Upper lobe of left lung (tissue), 6 donors: ENCODE results near the gene PNLIPRP3. TPM values are rescaled to one million over a fixed set of nuclear protein-coding genes. Genes with fewer than 3 reads are reported as not detected.

ENCODE experiments used
- ATAC-seq, 2 donors: fragments of 200-7000 bp; cut with Tn5 transposase; one replicate each; pipeline ENCODE4 v1.9.1; 2022; ENCODE audit warnings: mild to moderate bottlenecking in 2 of 2, moderate library complexity in 2 of 2; ENCODE audit not compliant: low FRiP score in 2 of 2
- DNase-seq, 2 donors: peaks; one replicate each; pipeline ENCODE4 v3.0.0-alpha.2; 2019 to 2020
- H3K27ac ChIP-seq, 4 donors: fragments of 200-600 bp; sonication (generic); one replicate each; pipeline ENCODE4 v1.5.1; 2016 to 2019
- H3K27me3 ChIP-seq, 4 donors: fragments of 200-600 bp; sonication (generic); one replicate each; pipeline ENCODE4 v1.5.1; 2017 to 2019
- H3K36me3 ChIP-seq, 4 donors: fragments of 200-600 bp; sonication (generic); one replicate each; pipeline ENCODE4 v1.5.1; 2016 to 2019
- H3K4me1 ChIP-seq, 4 donors: fragments of 200-600 bp; sonication (generic); one replicate each; pipeline ENCODE4 v1.5.1; 2018 to 2019
- H3K4me3 ChIP-seq, 4 donors: fragments of 200-600 bp; sonication (generic); one replicate each; pipeline ENCODE4 v1.5.1; 2017 to 2019; ENCODE audit warnings: mild to moderate bottlenecking in 2 of 4, moderate library complexity in 1 of 4
- H3K9me3 ChIP-seq, 4 donors: fragments of 200-600 bp; sonication (generic); one replicate each; pipeline ENCODE4 v1.5.1; 2018 to 2019
- EP300 ChIP-seq, 4 donors: sonication (generic); formaldehyde crosslinking; IDR thresholded peaks; one replicate each; pipeline ENCODE4 v1.5.1; 2017; ENCODE audit warnings: antibody characterized with exemption in 4 of 4, control low read depth in 2 of 4
- POLR2A ChIP-seq, 4 donors: fragments of 450-650 bp; IDR thresholded peaks; one replicate each; pipeline ENCODE4 v1.5.1; 2016 to 2017; ENCODE audit warnings: antibody characterized with exemption in 4 of 4, mild to moderate bottlenecking in 2 of 4
- POLR2AphosphoS5 ChIP-seq, 2 donors: sonication (generic); formaldehyde crosslinking; IDR thresholded peaks; one replicate each; pipeline ENCODE4 v1.5.1; 2017; ENCODE audit warnings: antibody characterized with exemption in 2 of 2
- WGBS, 2 donors: methylation state at CpG; one replicate each; pipeline ENCODE4 v1.1.5; 2017 to 2018; 5-methylcytosine and 5-hydroxymethylcytosine counted together
- total RNA-seq, 6 donors: library from RNA; depleted of rRNA in 4 of 6; stranded (reverse); fragments of >200 nt in 4 of 6; gene quantifications; one replicate each; pipeline versions ENCODE4 v1.1.0 to v1.2.1, GENCODE V29; 2016 to 2021
- TF ChIP-seq, protein P1 (sequence below), 6 experiments: fragments of 450-650 bp in 4 of 6; fragments of 200-600 bp in 2 of 6; sonication (generic) in 2 of 6; IDR thresholded peaks; one replicate each; pipeline ENCODE4 v1.5.1; 2016 to 2019; ENCODE audit warnings: antibody characterized with exemption in 6 of 6
- donor health status: DM: no; HTN: no; CAD: no; lungs with moderate emphysema.
- donor health status: DM: no; HTN: yes; CAD: no; lungs with severe emphysema.

Gene PNLIPRP3
- total RNA-seq, 6 donors from 2014 or later = 0.20 to 0.22 TPM; not detected in 4

DNA sequence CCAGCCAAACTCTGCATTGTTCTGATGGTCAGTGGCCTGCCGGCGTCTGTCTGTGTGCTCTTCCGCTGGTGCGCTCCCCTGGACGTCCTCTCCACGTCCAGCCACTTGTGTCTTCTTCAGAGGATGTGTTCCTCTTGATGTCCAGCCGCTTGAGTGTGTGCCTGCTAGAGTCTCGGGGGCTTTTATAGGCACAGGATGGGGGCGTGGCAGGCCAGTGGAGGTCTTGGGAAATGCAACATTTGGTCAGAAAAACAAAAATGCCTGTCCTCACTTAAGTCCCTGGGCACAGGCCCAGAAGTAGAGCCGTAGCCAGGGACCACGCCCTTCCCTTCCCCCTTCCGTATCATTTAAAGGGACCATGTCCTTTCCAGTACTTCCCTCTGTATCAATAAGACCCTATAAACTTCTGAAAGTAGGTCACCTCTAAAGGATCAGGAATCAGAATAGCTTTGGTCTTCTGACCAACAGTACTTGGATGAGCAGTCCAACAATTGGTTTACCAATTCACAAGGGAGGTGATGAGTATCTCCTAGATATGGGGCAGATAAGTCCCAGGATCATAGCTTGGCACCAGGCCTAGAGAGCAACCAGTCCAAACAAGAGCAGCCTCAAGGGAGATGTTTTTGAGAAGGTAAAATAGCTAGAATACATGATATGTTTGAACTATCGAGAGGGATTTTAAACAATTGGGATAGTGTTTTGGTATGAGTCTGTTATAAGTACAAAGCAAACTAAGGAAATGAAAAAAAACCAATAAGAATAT, 32.2 kb upstream of the PNLIPRP3 start:
- no peak for DNase-seq
- no peaks in the 10 kb centered on the region for H3K36me3 ChIP-seq
- 73 to 82% methylated on average over 13 of the region's 13 CpGs for WGBS, 2 donors
- H3K9me3 ChIP-seq = no peaks in the 10 kb centered on the region
- ATAC-seq = no peak
- H3K4me3 ChIP-seq = no peak overlapping the region
- TF ChIP-seq EP300 (IDR thresholded peaks at IDR 0.05) (no peak), POLR2A (IDR thresholded peaks at IDR 0.05) (no peak), POLR2AphosphoS5 (IDR thresholded peaks at IDR 0.05) (no peak)
- TF ChIP-seq, protein P1, sequence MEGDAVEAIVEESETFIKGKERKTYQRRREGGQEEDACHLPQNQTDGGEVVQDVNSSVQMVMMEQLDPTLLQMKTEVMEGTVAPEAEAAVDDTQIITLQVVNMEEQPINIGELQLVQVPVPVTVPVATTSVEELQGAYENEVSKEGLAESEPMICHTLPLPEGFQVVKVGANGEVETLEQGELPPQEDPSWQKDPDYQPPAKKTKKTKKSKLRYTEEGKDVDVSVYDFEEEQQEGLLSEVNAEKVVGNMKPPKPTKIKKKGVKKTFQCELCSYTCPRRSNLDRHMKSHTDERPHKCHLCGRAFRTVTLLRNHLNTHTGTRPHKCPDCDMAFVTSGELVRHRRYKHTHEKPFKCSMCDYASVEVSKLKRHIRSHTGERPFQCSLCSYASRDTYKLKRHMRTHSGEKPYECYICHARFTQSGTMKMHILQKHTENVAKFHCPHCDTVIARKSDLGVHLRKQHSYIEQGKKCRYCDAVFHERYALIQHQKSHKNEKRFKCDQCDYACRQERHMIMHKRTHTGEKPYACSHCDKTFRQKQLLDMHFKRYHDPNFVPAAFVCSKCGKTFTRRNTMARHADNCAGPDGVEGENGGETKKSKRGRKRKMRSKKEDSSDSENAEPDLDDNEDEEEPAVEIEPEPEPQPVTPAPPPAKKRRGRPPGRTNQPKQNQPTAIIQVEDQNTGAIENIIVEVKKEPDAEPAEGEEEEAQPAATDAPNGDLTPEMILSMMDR (IDR thresholded peaks at IDR 0.05) = no peak
- H3K4me1 ChIP-seq = no peaks in the 10 kb centered on the region
- no peak overlapping the region for H3K27ac ChIP-seq
- no peaks in the 10 kb centered on the region for H3K27me3 ChIP-seq

DNA sequence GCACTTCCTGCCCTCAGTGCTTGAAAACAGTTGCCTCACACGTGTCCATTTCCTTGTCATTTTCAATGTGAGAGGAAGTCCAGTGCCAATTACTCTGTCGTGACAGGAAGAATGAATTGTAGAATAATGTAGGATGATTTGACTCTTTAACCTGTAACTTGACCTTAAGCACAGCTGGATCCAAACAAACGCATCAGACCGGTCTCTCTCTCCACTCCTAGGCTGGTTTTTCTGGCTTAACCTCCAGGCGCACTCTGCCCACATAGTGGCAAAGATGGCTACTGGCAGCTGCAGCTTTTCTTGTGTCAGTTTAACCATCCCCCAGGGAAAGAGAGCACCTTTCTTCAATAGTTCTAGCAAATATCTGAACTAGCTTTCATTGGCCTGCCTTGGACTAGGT, 29.4 kb upstream of the PNLIPRP3 start:
- Histone ChIP-seq H3K9me3 (no peaks in the 10 kb centered on the region), H3K36me3 (no peaks in the 10 kb centered on the region), H3K4me1 (no peaks in the 10 kb centered on the region), H3K27me3 (no peaks in the 10 kb centered on the region), H3K27ac (no peak overlapping the region), H3K4me3 (no peak overlapping the region)
- 31 to 37% methylated on average over 5 of the region's 5 CpGs for WGBS, 2 donors
- ATAC-seq = no peak
- no peak for TF ChIP-seq POLR2AphosphoS5 (IDR thresholded peaks at IDR 0.05)
- no peak for TF ChIP-seq EP300 (IDR thresholded peaks at IDR 0.05)
- TF ChIP-seq POLR2A (IDR thresholded peaks at IDR 0.05) = no peak
- TF ChIP-seq, protein P1 (IDR thresholded peaks at IDR 0.05) = no peak
- DNase-seq = no peak

DNA sequence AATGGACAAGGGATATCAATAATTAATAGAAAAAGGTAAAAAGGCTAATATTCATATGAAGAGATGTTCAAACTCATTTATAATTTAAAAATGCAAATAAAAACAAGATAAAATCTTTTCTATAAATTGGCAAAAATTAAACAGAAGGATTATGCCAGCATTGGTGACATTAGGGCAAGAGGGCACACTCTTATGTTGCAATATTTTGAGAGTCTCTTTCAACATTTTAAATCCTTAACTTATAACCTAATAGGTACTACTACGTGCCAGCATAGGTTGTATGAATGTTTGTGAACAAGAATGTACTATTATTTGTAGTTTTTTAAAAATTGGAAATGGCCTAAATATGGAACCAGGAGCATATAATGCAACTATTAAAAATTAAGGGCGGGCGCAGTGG, 24.8 kb upstream of the PNLIPRP3 start:
- TF ChIP-seq POLR2A (IDR thresholded peaks at IDR 0.05) = no peak
- no peak for TF ChIP-seq POLR2AphosphoS5 (IDR thresholded peaks at IDR 0.05)
- TF ChIP-seq, protein P1 (IDR thresholded peaks at IDR 0.05) = no peak
- no peak for TF ChIP-seq EP300 (IDR thresholded peaks at IDR 0.05)
- H3K27me3 ChIP-seq = no peaks in the 10 kb centered on the region
- H3K4me3 ChIP-seq = no peak overlapping the region
- no peak overlapping the region for H3K27ac ChIP-seq
- no peak for ATAC-seq
- DNase-seq = no peak
- H3K9me3 ChIP-seq = no peaks in the 10 kb centered on the region
- no peaks in the 10 kb centered on the region for H3K4me1 ChIP-seq
- WGBS, 2 donors = 86 to 88% methylated on average over 3 of the region's 3 CpGs
- no peaks in the 10 kb centered on the region for H3K36me3 ChIP-seq

DNA sequence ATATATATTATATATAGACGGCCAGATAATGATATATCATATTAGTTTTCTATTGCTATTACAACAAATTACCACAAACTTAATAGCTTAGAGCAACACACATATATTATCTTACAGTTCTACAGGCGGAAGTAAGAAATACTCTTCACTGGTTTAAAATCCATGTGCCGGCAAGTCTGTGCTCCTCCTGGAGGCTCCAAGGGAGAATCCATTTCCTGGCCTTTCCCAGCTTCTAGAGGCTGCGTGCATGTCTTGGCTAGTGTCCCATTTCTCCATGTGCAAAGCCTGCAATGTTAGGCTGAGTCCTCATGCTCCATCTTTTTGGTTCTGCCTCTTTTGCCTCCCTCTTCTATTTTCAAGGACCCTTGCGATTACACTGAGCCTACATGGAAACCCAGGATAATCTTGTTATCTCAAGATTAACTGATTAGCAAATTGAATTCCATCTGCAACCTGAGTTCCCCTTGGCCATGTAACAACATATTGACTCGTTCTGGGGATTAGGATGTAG, 23.9 kb upstream of the PNLIPRP3 start:
- 68 to 69% methylated on average over 6 of the region's 6 CpGs for WGBS, 2 donors
- TF ChIP-seq, protein P1 (IDR thresholded peaks at IDR 0.05) = no peak
- TF ChIP-seq POLR2A (IDR thresholded peaks at IDR 0.05) = no peak
- no peak for TF ChIP-seq POLR2AphosphoS5 (IDR thresholded peaks at IDR 0.05)
- no peak for TF ChIP-seq EP300 (IDR thresholded peaks at IDR 0.05)
- H3K27me3 ChIP-seq = no peaks in the 10 kb centered on the region
- ATAC-seq (no peak), DNase-seq (no peak)
- no peaks in the 10 kb centered on the region for H3K36me3 ChIP-seq
- H3K27ac ChIP-seq = no peak overlapping the region
- H3K4me3 ChIP-seq = no peak overlapping the region
- no peaks in the 10 kb centered on the region for H3K4me1 ChIP-seq
- no peaks in the 10 kb centered on the region for H3K9me3 ChIP-seq

DNA sequence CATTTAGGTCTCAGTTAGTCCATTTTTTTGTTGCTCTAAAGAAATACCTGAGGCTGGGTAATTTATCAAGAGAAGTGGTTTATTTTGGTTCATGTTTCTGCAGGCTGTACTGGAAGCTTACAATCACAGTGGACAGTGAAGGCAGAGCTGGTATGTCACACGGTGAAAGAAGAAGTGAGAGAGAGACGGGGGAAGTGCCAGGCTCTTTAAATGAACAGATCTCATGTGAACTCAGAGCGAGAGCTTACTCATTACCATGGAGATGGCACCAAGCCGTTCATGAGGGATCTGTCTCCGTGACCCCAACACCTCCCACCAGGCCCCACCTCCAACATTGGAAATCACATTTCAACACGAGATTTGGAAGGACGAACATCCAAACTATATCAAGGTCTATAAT, 18.9 kb upstream of the PNLIPRP3 start:
- ATAC-seq (no peak), DNase-seq (no peak)
- Histone ChIP-seq H3K27me3 (no peaks in the 10 kb centered on the region), H3K36me3 (no peaks in the 10 kb centered on the region), H3K4me1 (no peaks in the 10 kb centered on the region), H3K27ac (no peak overlapping the region), H3K9me3 (no peaks in the 10 kb centered on the region), H3K4me3 (no peak overlapping the region)
- 40 to 44% methylated on average over 7 of the region's 7 CpGs for WGBS, 2 donors
- TF ChIP-seq, protein P1 (IDR thresholded peaks at IDR 0.05) = no peak
- TF ChIP-seq POLR2AphosphoS5 (IDR thresholded peaks at IDR 0.05) (no peak), EP300 (IDR thresholded peaks at IDR 0.05) (no peak), POLR2A (IDR thresholded peaks at IDR 0.05) (no peak)
